Fibroblast of mammary gland (primary cell): ENCODE data around the gene AGMO.
A peak's percentile ranks its signal among the peaks of the same experiment; 100 is the strongest.
"Not testable (repeated sequence)": the region's sequence is repeated elsewhere in the genome, so short reads cannot be mapped to it uniquely, and the experiment has no call there.

Experiments
- DNase-seq: peaks from one replicate; pipeline ENCODE4 v3.0.0-alpha.2; 2010; ENCODE audit warnings: low read depth
- H3K4me3 ChIP-seq: 2 replicates; pipeline ENCODE4 v1.5.1; 2011; ENCODE audit warnings: low read depth, mild to moderate bottlenecking, low read length, moderate library complexity; ENCODE audit not compliant: control insufficient read depth
- TF ChIP-seq, protein P1 (sequence below): conservative IDR thresholded peaks from 2 replicates; pipeline ENCODE4 v1.5.1; 2011; ENCODE audit warnings: low read depth, low read length, inconsistent platforms; ENCODE audit not compliant: control insufficient read depth, insufficient read depth

The AGMO gene

DNA sequence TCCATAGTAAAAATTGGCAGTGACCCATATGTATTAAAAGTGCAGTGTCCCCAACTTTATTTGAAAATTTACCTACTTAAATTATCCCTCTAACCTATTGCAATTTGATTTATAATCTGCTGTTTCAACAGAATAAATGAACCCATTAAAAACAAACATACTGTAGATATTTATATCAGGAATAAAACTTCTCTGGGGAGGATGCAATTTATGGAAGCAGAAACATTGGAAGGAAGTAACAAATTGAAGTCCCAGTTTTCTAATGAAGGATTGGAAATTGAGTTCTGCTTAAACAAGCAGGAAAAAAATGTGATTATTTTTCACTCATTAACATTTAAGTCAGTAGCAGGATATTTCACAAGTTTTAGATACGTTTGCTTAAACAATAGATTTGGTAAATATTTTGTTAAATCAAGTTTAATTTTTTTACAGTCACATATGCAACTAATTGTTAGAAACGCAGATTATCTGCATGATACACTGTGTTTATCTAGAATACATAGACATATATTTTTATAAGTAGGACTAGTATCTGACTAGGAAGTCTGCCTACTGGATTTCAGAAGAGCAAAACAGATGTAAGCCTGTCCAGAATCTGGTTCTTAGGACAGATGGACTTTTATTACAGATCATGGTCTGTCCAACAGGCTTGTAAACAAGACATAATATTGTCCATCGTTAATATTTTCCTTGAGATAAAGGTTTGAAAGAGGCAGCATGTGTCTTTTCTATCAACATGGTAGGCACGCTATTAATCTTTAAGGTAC, 5.3 kb downstream of the AGMO start:
- no peak for DNase-seq
- H3K4me3 ChIP-seq: no peak overlapping the region
- TF ChIP-seq, protein P1, sequence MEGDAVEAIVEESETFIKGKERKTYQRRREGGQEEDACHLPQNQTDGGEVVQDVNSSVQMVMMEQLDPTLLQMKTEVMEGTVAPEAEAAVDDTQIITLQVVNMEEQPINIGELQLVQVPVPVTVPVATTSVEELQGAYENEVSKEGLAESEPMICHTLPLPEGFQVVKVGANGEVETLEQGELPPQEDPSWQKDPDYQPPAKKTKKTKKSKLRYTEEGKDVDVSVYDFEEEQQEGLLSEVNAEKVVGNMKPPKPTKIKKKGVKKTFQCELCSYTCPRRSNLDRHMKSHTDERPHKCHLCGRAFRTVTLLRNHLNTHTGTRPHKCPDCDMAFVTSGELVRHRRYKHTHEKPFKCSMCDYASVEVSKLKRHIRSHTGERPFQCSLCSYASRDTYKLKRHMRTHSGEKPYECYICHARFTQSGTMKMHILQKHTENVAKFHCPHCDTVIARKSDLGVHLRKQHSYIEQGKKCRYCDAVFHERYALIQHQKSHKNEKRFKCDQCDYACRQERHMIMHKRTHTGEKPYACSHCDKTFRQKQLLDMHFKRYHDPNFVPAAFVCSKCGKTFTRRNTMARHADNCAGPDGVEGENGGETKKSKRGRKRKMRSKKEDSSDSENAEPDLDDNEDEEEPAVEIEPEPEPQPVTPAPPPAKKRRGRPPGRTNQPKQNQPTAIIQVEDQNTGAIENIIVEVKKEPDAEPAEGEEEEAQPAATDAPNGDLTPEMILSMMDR: no peak

DNA sequence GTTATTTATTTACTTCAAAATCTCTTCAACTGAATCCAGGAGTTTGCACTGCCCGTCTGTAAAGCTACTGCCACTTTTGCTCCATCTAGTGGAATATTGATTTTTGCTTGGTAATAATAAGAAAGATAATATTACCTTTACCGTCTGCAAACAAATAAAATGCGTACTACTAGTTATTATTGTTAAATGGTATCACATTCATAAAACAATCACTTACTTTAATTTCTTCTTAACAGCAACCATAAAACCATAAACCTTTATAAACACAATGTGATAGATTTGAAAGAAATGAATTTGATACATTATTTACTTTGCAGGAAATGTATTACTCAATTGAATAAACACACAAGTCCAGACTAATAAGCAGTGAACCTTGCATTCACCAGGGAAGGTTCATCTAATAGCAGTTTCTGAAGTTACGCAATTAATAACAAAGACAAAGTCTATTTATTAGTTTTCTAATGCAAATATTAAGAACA, 6.4 kb downstream of the AGMO start:
- TF ChIP-seq, protein P1: peak; percentile 47
- DNase-seq: peak; percentile 63
- H3K4me3 ChIP-seq: no peak overlapping the region

DNA sequence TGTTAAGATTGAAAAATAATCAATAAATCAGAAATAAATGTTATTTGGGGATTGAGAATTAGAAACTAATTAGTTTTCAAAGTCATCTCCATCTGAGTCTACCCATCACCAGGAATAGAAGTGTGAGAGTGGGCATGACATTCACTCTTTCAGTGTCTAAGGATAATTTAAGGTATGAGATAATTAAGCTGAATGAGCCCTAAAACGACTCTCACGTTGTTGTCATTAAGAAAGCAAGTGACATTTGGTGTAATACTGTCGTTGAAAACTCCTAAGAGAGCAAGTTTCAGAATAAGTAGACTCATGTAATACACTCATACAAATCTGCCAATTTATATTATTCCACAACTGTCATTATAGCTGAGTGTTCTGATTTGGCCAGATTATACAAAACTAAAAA, 7.1 kb downstream of the AGMO start:
- TF ChIP-seq, protein P1: no peak
- no peak for DNase-seq
- no peak overlapping the region for H3K4me3 ChIP-seq

- H3K4me3 ChIP-seq: no peak overlapping the region
- peak; percentile 20 for DNase-seq
- TF ChIP-seq, protein P1: no peak
These were observed 7.7 kb downstream of the AGMO start for GRCh38 chr7:15554081-15554480.

- H3K4me3 ChIP-seq, DNase-seq: not testable (repeated sequence)
These were observed 14.5 kb downstream of the AGMO start for GRCh38 chr7:15547320-15547719.

DNA sequence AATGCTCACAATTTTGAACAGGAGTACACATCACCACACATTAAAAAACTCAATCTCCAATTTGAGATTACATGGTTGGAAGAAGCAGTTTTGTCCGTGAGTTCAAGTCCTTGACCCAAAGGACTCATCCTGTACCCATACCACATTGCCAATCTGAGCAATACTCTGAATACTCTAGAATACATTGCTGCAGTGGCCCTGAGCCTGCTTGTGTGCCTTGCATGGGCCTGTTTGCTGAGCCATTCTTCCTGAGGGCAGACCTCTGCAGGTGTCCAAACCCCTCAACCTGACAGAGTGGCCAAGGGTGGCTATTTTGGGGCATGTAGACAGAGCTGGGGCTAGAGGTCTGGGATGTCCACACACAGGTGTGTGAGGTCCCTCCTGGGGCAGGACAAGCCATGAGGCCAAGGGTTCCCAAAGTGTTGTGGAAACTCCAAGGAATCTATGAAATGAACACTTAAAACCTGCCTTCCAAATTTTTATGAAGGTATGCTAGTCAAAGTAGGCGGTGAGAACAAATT, 15.5 kb downstream of the AGMO start:
- no peak overlapping the region for H3K4me3 ChIP-seq
- TF ChIP-seq, protein P1: no peak
- no peak for DNase-seq

DNA sequence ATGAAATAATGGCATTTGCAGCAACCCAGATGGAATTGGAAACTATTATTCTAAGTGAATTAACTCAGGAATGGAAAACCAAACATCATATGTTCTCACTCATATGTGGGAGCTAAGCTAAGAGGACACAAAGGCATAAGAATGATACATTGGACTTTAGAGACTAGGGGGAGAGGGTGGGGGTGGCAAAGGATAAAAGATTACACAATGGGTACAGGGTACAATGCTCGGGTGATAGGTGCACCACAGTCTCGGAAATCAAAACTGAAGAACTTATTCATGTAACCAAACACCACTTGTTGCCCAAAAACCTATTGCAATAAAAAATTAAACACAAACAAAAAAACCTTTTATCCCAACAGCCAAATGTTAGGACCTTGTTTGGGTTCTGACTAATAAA, 17.8 kb downstream of the AGMO start:
- TF ChIP-seq, protein P1: no peak
- no peak overlapping the region for H3K4me3 ChIP-seq
- DNase-seq: no peak
